ENCODE data around the gene PARD6G.

- no peak for TF ChIP-seq POLR2AphosphoS5 (IDR thresholded peaks at IDR 0.05; ENCODE audit: low read depth, low read length)
- no peak for TF ChIP-seq TAF1 (IDR thresholded peaks at IDR 0.05; ENCODE audit: low read depth, low read length)
- no peak for TF ChIP-seq POLR2A (IDR thresholded peaks at IDR 0.05; ENCODE audit: low read depth, low read length)
- TF ChIP-seq SPI1 (IDR thresholded peaks at IDR 0.05; ENCODE audit: low read depth, low read length) = no peak
- TF ChIP-seq POU2F2 (IDR thresholded peaks at IDR 0.05; ENCODE audit: low read depth, low read length) = no peak
These were observed 68.1 kb downstream of the PARD6G start for GRCh38 chr18:80178935-80179818.
